T1000 (cell line): ENCODE results near the gene FUZ.

Source experiments
- DNase-seq: peaks from one replicate; lab custom pipeline; 2025; ENCODE audit warnings: mixed read lengths; lab: John Stamatoyannopoulos, UW

Gene FUZ

DNA sequence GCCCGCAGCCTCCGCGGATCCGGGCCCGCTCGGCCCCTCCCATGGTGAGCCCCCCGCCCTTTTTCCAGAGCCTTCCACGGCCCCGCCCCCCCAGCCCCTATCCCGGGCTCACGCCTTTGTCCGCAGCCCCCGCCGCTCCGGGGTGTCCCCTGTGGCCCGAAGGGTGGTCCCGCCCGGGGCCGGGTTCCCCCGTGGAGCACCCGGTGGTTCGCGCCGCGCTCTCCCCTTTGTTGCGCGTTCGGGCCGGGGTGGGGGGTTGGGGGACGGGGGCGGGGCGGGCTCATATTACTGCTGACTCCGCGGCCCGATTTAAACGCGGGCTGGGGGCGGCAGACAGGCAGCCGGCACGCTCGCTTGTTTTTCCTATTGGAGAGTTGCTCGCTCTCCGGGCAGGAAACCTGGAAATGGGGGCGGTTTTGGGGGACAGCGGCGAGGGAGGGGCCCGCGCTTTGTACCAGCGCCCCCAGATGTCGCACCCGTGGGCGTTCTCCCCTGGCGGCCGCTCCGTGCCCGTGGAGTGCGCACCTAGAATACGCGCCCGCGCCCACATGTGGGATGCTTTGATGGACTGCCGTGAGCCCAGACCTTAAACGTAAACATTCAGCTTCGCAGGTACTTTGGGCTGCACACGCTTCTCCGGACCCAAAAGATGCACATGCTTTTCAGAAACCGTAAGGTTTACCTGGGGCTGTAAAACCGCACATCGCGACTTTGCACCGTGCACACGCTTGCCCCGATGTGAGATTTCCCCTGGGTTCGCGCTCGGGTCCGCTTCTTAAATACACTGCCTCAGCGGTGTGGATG lies 38.6 kb upstream of the FUZ start:
- DNase-seq: no peak

DNA sequence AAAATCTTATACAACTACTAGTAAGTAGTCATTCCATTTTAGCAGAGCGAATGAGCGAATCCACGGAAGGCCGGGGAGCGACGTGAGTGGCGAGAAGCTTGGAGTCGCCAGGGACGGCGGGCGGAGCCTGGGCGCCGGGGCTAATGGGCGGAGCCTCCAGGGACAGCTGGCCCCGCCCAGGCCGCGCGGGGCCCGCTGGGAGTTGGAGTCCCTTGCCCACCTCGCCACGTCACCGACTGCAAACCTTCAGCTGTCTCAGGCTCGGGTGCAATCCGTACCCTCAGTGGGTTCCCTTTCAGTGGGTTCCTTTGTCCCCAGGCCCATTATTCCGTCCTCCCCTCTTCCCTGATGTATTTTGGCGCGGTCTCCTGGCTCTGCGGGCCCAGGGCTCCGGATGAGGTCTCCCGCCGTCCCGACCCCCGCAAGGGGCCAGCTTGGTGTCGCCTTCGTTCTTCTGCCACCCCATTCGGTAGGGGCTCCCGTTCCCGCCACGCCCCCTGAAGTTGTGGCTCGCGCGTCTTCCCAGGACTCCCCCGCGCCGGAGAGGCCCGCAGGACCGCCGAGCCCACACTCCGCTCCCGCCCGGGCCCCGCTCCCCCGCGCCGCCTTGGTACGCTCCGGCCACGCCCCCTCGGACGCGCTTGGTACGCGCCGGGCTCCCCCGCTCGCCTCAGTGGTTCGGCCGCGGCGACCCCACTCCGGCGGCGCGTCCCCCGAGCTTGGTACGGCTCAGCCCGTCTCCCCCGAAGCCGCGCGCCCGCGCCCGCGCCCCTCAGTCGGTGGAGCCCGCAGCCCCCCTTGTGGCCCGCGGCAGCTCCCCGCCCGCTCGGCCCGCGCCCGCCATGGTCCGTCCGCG lies 37.6 kb upstream of the FUZ start, which contains the start of gene PTOV1:
Gene PTOV1 (plus strand): TSS at position 673 of the 856 bp plus-strand sequence.
- DNase-seq: peak; percentile 90

DNA sequence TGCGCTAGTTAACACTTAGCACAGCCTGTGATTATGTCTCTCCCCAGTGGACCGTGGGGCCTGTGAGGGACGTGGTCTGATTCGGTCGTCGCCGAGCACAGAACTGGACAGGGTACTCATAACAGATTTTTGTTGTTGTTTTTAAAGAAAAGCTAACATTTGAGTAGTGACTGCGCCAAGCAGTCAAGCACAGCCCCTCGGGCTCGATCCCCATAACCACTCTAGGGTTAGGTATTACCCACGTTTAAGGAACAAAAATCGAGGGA lies 37.1 kb upstream of the FUZ start:
- no peak for DNase-seq

GRCh38 chr19:49849433-49850220 lies 36.5 kb upstream of the FUZ start:
- no peak for DNase-seq

DNA sequence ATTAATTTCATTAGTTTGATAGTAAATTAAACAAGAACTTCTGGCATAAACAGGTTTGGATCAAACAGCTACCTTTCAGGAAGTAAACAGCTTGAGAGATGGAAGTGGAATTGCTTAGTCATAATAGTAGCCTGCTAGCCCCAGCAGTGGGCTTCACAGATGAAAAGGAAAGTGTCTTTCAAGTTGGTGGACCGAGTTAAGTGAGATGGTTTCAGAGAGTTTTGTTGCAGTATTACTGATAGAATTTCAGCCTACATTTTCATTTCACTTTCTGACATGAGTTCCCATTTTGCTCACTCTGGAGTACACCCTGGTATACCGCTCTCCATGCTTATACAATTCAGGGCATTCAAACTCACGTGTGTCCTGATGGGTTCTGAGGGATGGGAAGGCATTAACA lies 35.8 kb upstream of the FUZ start:
- no peak for DNase-seq

- DNase-seq: peak; percentile 22
Observed at GRCh38 chr19:49847731-49848696, 34.9 kb upstream of the FUZ start.

- no peak for DNase-seq
Observed at GRCh38 chr19:49846408-49846807, 33.3 kb upstream of the FUZ start.

- no peak for DNase-seq
Observed at GRCh38 chr19:49845414-49845813, 32.3 kb upstream of the FUZ start.

DNA sequence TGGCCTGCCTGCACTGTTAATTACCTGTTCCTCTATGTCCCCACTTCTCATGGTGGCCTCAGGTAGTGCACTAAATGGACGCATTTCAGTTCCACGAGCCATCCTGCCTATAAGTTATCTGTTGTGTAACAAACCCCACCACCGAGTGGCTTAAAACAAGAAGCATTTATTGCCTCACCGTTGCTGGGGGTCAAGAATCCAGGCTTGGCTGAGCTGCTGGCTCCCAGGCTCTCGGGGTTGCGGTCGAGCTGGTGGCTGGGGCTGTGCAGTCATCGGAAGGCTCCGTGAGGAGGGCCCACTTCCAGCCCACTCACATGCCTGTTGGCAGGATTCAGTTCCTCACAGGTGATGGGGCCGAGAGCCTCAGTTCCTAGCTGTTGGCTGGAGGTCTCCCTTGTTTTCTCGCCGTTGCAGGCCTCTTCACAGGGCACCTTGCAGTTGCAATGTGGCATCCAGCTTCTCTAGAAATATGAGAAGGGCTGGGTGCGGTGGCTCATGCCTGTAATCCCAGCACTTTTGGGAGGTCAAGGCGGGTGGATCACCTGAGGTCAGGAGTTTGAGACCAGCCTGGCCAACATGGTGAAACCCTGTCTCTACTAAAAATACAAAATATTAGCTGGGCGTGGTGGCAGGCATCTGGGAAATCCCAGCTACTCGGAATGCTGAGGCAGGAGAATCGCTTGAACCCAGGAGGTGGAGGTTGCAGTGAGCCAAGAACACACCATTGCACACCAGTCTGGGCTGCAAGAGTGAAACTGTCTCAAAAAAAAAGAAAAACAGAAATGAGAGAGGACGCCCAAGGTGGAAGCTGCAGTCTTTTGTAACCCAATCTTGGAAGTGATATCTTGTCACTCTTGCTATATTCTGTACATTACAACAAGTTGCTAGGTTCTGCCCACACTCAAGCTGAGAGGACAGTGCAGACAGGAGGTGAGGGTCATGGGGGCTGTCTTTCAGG lies 31.3 kb upstream of the FUZ start:
- no peak for DNase-seq

DNA sequence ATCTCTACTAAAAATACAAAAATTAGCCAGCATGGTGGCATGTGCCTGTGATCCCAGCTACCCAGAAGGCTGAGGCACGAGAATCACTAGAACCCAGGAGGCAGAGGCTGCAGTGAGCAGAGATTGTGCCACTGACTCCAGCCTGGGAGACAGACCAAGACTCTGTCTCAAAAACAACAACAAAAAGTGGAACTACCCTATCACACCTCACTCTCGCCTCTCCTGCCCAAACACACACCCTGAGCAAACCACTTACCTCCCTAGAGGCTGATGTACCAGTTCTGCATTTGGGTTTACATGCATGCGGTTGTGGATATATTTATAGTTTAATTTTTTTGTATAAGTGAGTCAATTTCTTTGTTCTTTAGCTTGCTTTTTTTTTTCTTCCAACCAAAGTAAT lies 30.2 kb upstream of the FUZ start:
- no peak for DNase-seq

GRCh38 chr19:49840736-49841249 lies 27.7 kb upstream of the FUZ start:
- DNase-seq: no peak

DNA sequence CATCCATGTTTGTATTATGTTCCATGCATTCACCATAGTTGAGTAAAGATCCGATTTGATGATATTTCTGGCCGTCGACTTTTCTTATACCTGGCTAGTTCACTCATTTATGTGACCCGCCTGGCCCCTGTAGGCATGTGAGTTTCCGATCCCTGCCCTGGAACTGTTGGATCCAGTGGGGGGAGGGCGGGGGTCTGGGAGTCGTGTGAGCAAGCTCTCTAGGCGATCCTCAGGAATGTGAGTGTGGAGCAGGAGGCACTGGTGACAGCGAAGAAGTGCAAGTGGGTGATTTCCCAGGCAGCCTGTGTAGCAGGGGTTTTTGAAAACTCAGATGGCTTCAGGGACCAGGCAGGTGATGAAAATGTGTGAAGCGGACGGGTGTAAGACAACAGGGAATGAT lies 27.2 kb upstream of the FUZ start:
- no peak for DNase-seq

- no peak for DNase-seq
Observed at GRCh38 chr19:49839713-49840112, 26.6 kb upstream of the FUZ start.

DNA sequence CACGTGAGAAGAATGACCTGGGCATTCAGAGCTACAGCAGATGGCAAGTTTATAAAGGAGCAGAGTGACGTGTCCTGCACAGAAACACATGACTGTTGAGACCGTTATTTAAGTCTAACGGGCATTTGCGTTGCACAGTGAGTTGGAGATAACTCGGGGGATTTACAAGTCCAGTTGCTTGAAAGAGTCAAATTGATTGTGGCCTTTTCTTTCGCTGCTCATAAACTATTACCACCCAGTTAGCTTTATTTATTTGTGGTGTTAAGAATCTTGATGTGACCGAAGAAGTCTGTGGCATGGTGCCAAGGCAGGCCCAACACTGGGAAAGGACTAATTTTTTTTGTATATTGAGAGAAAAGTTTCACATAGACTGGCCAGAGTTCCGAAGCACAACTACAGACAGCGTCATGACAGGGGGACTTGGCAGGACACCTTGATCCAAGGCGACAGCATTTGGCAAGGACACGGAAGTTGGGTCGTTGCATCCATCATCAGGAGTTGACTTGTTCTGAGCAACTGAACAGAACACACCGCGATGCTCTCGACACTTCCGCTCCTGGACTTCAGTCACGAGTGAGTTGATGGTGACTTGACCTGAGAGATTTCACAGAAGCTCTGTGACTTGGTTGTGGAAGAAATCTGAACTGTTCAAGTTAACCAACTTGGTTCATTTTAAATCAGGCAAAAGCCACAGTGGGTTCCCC lies 25.9 kb upstream of the FUZ start:
- no peak for DNase-seq

- no peak for DNase-seq
Observed at GRCh38 chr19:49837425-49837824, 24.3 kb upstream of the FUZ start.

DNA sequence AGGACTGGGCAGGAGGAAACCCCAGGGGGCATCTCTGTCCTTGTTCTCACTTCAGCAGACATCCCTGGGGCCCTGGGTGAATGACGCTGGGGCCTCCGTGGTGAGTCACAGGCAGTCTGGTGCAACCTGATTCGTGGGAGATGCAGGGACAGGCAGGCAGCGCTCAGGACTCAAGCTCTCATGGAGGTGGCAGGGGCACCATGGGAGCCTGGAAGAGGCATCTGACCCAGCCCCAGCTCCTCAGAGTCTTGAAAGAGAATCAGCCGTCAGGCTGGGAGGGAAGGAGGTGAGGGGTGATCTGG lies 23.9 kb upstream of the FUZ start:
- no peak for DNase-seq

GRCh38 chr19:49836176-49837008 lies 23.3 kb upstream of the FUZ start:
- no peak for DNase-seq

DNA sequence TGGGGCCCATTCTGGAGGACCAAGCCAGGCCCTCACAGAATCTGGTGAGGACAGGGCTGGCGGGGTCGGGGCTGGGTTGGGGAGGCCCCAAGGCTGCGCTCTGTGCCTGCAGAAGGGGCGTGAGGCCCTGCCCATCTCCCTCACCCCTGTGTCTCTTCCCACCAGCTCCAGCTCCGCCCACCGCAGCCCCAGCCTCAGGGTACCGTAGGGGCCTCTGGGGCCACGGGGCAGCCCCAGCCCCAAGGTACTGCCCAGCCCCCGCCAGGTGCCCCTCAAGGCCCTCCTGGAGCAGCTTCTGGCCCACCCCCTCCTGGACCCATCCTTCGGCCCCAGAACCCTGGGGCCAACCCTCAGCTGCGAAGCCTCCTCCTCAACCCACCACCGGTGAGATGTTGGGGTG lies 22.5 kb upstream of the FUZ start:
- DNase-seq: no peak

DNA sequence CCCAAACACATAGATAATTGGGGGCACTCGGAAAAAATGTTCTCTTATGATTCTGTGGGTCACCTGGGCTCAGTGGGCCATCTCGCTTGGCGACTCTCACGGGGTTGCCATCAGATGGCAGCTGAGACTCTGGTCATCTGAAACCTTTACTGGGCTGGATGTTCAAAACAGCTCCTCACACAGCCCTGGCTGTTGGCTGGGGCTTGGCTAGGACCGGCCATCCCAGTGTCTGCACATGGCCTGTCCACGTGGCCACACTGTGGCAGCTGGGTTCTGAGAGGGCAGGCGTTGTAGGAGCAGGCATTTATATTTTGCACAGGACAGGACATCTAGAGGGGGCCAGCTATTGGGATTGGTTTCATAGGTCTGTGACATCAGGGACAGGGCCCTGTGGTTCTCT lies 20.5 kb upstream of the FUZ start:
- no peak for DNase-seq
